DND-41 (cell line): ENCODE measurements around the gene SHISA7.

Source experiments
- ATAC-seq: fragments of 200-7000 bp; cut with Tn5 transposase; 3 replicates; pipeline ENCODE4 v1.9.1; 2021; ENCODE audit warnings: low read depth; ENCODE audit not compliant: insufficient read depth
- DNase-seq: peaks from one replicate; pipeline ENCODE4 v3.0.0-alpha.2; 2020
- H2AFZ ChIP-seq: 2 replicates; pipeline ENCODE4 v1.6.0; 2012; ENCODE audit warnings: low read depth, low read length
- H3K27ac ChIP-seq: 2 replicates; pipeline ENCODE4 v1.5.1; 2012; ENCODE audit warnings: low read length, inconsistent platforms
- H3K27me3 ChIP-seq: fragments of 200-600 bp; sonication (generic); 2 replicates; pipeline ENCODE4 v1.6.0; 2012; ENCODE audit warnings: low read length, mild to moderate bottlenecking, inconsistent platforms; ENCODE audit not compliant: insufficient read depth, poor library complexity
- H3K36me3 ChIP-seq: 2 replicates; pipeline ENCODE4 v1.5.1; 2012; ENCODE audit warnings: low read length, inconsistent platforms; ENCODE audit not compliant: insufficient read depth
- H3K4me1 ChIP-seq: 2 replicates; pipeline ENCODE4 v1.5.1; 2012; ENCODE audit warnings: mild to moderate bottlenecking, low read length; ENCODE audit not compliant: insufficient read depth
- H3K4me2 ChIP-seq: 2 replicates; pipeline ENCODE4 v1.6.0; 2012; ENCODE audit warnings: mild to moderate bottlenecking, moderate library complexity, low read length, inconsistent platforms; ENCODE audit not compliant: insufficient read depth
- H3K4me3 ChIP-seq, 2 experiments: fragments of 200-600 bp in 1 of 2; shearing (Covaris generic) in 1 of 2; 2 replicates each; pipeline ENCODE4 v1.5.1; 2012 to 2016; ENCODE audit warnings: inconsistent platforms in 2 of 2, low read length in 2 of 2, mild to moderate bottlenecking in 2 of 2, low read depth in 1 of 2, moderate library complexity in 1 of 2
- H3K79me2 ChIP-seq: 2 replicates; pipeline ENCODE4 v1.6.0; 2012; ENCODE audit warnings: low read length, inconsistent platforms; ENCODE audit not compliant: insufficient read depth
- H3K9ac ChIP-seq: 2 replicates; pipeline ENCODE4 v1.6.0; 2012; ENCODE audit warnings: low read depth, mild to moderate bottlenecking, inconsistent platforms, low read length, moderate library complexity
- H3K9me3 ChIP-seq: 2 replicates; pipeline ENCODE4 v1.5.1; 2012; ENCODE audit warnings: low read length, moderate library complexity, mild to moderate bottlenecking, inconsistent platforms; ENCODE audit not compliant: insufficient read depth, severe bottlenecking
- H4K20me1 ChIP-seq: 2 replicates; pipeline ENCODE4 v1.6.0; 2012; ENCODE audit warnings: low read length; ENCODE audit not compliant: insufficient read depth
- CTCF ChIP-seq: IDR thresholded peaks from 2 replicates; pipeline ENCODE4 v1.5.1; 2012; ENCODE audit warnings: borderline replicate concordance, low read length, moderate library complexity, mild to moderate bottlenecking; ENCODE audit not compliant: poor library complexity, severe bottlenecking; ENCODE audit errors: extremely low read depth
- EZH2 ChIP-seq: IDR thresholded peaks from 3 replicates; pipeline ENCODE4 v1.6.1; 2012; ENCODE audit warnings: borderline replicate concordance, low read depth, mild to moderate bottlenecking, moderate library complexity, low read length, inconsistent platforms; ENCODE audit not compliant: severe bottlenecking

Gene SHISA7

GRCh38 chr19:55389386-55390317 lies 53.4 kb downstream of the SHISA7 start:
- no peaks in the 10 kb centered on the region for H3K9me3 ChIP-seq
- no peak overlapping the region for H3K9ac ChIP-seq
- H4K20me1 ChIP-seq = peaks cover 57% of the 10 kb centered on the region
- TF ChIP-seq EZH2 = no peak
- no peak for TF ChIP-seq CTCF
- peaks cover 48% of the 10 kb centered on the region for H3K36me3 ChIP-seq
- H3K4me1 ChIP-seq = peaks cover 38% of the 10 kb centered on the region
- H3K27me3 ChIP-seq = no peaks in the 10 kb centered on the region
- no peak overlapping the region for H2AFZ ChIP-seq
- peak overlapping the region; percentile 98; the same call in 1 of the 2 replicates for H3K4me2 ChIP-seq
- no peak overlapping the region for H3K4me3 ChIP-seq
- no peak for DNase-seq
- ATAC-seq = no peak
- peaks cover 45% of the 10 kb centered on the region for H3K79me2 ChIP-seq
- H3K27ac ChIP-seq = no peak overlapping the region

- Histone ChIP-seq H3K4me2 (peak overlapping the region; percentile 98), H4K20me1 (peaks cover 57% of the 10 kb centered on the region), H2AFZ (no peak overlapping the region), H3K9ac (peak overlapping the region; percentile 82), H3K36me3 (peaks cover 48% of the 10 kb centered on the region), H3K4me1 (peaks cover 47% of the 10 kb centered on the region), H3K4me3 (peak overlapping the region in 1 of 2 experiments; percentile 69; a peak in 2 of 4 replicates), H3K79me2 (peaks cover 61% of the 10 kb centered on the region), H3K27ac (peak overlapping the region; percentile 81), H3K27me3 (no peaks in the 10 kb centered on the region), H3K9me3 (no peaks in the 10 kb centered on the region)
- no peak for ATAC-seq
- DNase-seq = no peak
- no peak for TF ChIP-seq CTCF
- no peak for TF ChIP-seq EZH2
Observed at GRCh38 chr19:55387736-55388497, 55.2 kb downstream of the SHISA7 start.

GRCh38 chr19:55386493-55386971 lies 56.6 kb downstream of the SHISA7 start:
- no peaks in the 10 kb centered on the region for H3K27me3 ChIP-seq
- H3K4me2 ChIP-seq = peak overlapping the region; percentile 98
- peak overlapping the region; percentile 45 to 69 for H3K4me3 ChIP-seq
- no peaks in the 10 kb centered on the region for H3K9me3 ChIP-seq
- TF ChIP-seq CTCF (no peak), EZH2 (no peak)
- H2AFZ ChIP-seq = no peak overlapping the region
- H3K4me1 ChIP-seq = peaks cover 60% of the 10 kb centered on the region
- H3K9ac ChIP-seq = peak overlapping the region; percentile 82
- H3K79me2 ChIP-seq = peaks cover 75% of the 10 kb centered on the region
- peak overlapping the region; percentile 81 for H3K27ac ChIP-seq
- ATAC-seq = no peak
- DNase-seq = no peak
- H3K36me3 ChIP-seq = peaks cover 48% of the 10 kb centered on the region
- peaks cover 57% of the 10 kb centered on the region for H4K20me1 ChIP-seq
